Heart left ventricle (tissue), 13 donors: ENCODE results near the gene LRRC8E.

Experiments
- CTCF ChIP-seq, 12 donors: fragments of 200-600 bp; sonication (generic) in 4 of 12; IDR thresholded peaks; one replicate each; pipeline versions ENCODE4 v1.5.0 to v1.8.0; 2018 to 2022; ENCODE audit warnings: antibody characterized with exemption in 12 of 12, mild to moderate bottlenecking in 5 of 12
- POLR2A ChIP-seq, 2 donors: fragments of 450-650 bp; IDR thresholded peaks; one replicate each; pipeline ENCODE4 v1.6.1; 2017; ENCODE audit warnings: antibody characterized with exemption in 2 of 2, mild to moderate bottlenecking in 2 of 2, moderate library complexity in 2 of 2
- donor health status: ischemic (EF 13 %, LVEDD 7.1; RV severe dilation, severe dysfunction).
- donor health status: DM: no; HTN: yes; CAD: no.
- donor health status: DM: no; HTN: no; CAD: no.
- donor health status: ischemic (EF 25% LVEDD 6.9; RV normal size, moderate dysfunction).
- donor health status: ischemic (EF 25% LVEDD 5.7; RV mildly dilated, moderate dysfunction).
- donor health status: ischemic (EF 35%, LVEDD 5.7; RV mildly dilated, moderate dysfunction).
- donor health status: nonischemic (EF 11% LVEDD 7.7; RV severe dilation, severe dysfunction).
- donor health status: DM: yes; HTN: yes; CAD: no.
- donor health status: PGD.
- donor health status: ischemic (EF 29% LVEDD 5.4; RV normal size, mild dysfunction).
- donor health status: nonischemic (EF 23%, LVEDD 6.1; RV moderate dilation, normal function).

- TF ChIP-seq CTCF (IDR thresholded peaks at IDR 0.05), result no peak
- no peak for TF ChIP-seq POLR2A (IDR thresholded peaks at IDR 0.05)
These were observed 38.7 kb downstream of the LRRC8E start for GRCh38 chr19:7926727-7927604.
